Measurements from ENCODE around the gene GNG3.
"Not testable (repeated sequence)": the region's sequence is repeated elsewhere in the genome, so short reads cannot be mapped to it uniquely, and the experiment has no call there.

GNG3 gene

GRCh38 chr11:62688491-62688890 is 19.0 kb upstream of the GNG3 start:
- no peak for DNase-seq

GRCh38 chr11:62689421-62690183 is 17.9 kb upstream of the GNG3 start, which contains the start of gene LRRN4CL:
LRRN4CL (minus strand) TSS chr11:62689530; CDS start chr11:62688508, 1,022 bp downstream.
- no peak for DNase-seq

GRCh38 chr11:62693624-62694023 is 13.9 kb upstream of the GNG3 start:
- not testable (repeated sequence) for DNase-seq

- peak; percentile 69 to 74 for DNase-seq
These were observed 12.9 kb upstream of the GNG3 start for GRCh38 chr11:62694455-62695167.

- DNase-seq = no peak
These were observed 5.2 kb upstream of the GNG3 start for GRCh38 chr11:62702246-62702645.

GRCh38 chr11:62703921-62704320 is 3.6 kb upstream of the GNG3 start:
- DNase-seq = not testable (repeated sequence)

- no peak for DNase-seq
These were observed 2.1 kb upstream of the GNG3 start for GRCh38 chr11:62705413-62705812.

GRCh38 chr11:62705880-62706849 is 1.3 kb upstream of the GNG3 start:
- DNase-seq = peak; percentile 92 to 96

- no peak for DNase-seq
These were observed 627 bp upstream of the GNG3 start for GRCh38 chr11:62706850-62707247.

- DNase-seq = no peak
These were observed 916 bp downstream of the GNG3 start for GRCh38 chr11:62708392-62708791.

GRCh38 chr11:62708793-62709192 is 1.3 kb downstream of the GNG3 start:
- DNase-seq = peak; percentile 32 to 42

GRCh38 chr11:62709247-62710000 is 1.9 kb downstream of the GNG3 start:
- DNase-seq = peak; percentile 89 to 97

- DNase-seq = no peak
These were observed 2.5 kb downstream of the GNG3 start for GRCh38 chr11:62710001-62710345.

GRCh38 chr11:62712276-62712812 is 4.9 kb downstream of the GNG3 start:
- DNase-seq = no peak

- DNase-seq = no peak
These were observed 5.4 kb downstream of the GNG3 start for GRCh38 chr11:62712861-62713260.

GRCh38 chr11:62713343-62713742 is 5.9 kb downstream of the GNG3 start:
- no peak for DNase-seq

- no peak for DNase-seq
These were observed 8.0 kb downstream of the GNG3 start for GRCh38 chr11:62715150-62716130.

GRCh38 chr11:62716206-62716605 is 8.7 kb downstream of the GNG3 start:
- no peak for DNase-seq

- DNase-seq = no peak
These were observed 9.3 kb downstream of the GNG3 start for GRCh38 chr11:62716816-62717215.

GRCh38 chr11:62719302-62719978 is 12.0 kb downstream of the GNG3 start:
- no peak for DNase-seq

All from stimulated activated CD4-positive, alpha-beta T cell treated with anti-CD3 and anti-CD28 coated beads, Interleukin-4, amount 100 ng/mL, for 4 hours (primary cell).